ENCODE results near the gene C1orf210. TPM values are rescaled to one million over a fixed set of nuclear protein-coding genes. Genes with fewer than 3 reads are reported as not detected.

The C1orf210 gene
- total RNA-seq, 1 experiment from 2014 or later, result not detected

DNA sequence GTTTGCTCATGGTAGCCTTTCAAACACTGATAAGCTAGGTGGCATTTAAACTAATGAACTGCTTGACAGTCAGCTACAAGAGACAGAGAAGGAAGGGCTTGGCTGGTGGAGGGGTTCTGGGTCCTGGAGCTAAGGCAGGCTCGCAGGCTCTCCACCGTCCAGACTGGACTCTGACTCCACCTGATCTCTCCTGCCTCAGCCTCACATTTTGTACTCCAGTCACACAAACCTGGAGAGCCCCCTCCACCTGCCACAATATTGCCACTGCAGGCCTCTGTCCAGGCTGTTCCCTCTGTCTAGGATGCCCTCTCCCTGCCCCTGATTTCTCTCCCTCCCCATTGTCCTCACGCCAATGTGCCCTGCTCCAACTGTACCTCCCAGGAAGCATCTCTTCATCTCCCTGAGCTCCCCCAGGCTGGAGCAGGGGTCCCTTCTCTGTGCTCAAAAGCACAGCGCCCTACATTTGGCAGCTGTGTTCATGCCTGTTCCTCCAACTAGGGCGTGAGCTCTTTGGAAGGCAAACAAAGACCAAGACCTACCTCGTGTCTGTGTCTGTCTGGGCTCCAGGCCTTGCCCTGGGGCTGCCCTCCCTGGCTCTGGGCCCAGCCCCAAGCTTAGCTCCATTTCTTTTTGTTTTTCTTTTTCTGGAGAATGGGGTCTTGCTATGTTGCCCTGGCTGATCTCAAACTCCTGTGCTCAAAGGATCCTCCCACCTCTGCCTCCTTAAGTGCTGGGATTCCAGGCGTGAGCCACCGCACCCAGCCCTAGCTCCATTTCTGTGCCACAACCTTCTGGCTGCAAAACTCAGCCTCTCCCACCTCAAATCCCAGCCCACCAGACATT lies 18.3 kb upstream of the C1orf210 start:
- Histone ChIP-seq H3K27me3 (no peaks in the 10 kb centered on the region), H3K36me3 (no peaks in the 10 kb centered on the region), H3K4me3 (no peak overlapping the region), H3K9me3 (no peaks in the 10 kb centered on the region)
- no peak for DNase-seq

DNA sequence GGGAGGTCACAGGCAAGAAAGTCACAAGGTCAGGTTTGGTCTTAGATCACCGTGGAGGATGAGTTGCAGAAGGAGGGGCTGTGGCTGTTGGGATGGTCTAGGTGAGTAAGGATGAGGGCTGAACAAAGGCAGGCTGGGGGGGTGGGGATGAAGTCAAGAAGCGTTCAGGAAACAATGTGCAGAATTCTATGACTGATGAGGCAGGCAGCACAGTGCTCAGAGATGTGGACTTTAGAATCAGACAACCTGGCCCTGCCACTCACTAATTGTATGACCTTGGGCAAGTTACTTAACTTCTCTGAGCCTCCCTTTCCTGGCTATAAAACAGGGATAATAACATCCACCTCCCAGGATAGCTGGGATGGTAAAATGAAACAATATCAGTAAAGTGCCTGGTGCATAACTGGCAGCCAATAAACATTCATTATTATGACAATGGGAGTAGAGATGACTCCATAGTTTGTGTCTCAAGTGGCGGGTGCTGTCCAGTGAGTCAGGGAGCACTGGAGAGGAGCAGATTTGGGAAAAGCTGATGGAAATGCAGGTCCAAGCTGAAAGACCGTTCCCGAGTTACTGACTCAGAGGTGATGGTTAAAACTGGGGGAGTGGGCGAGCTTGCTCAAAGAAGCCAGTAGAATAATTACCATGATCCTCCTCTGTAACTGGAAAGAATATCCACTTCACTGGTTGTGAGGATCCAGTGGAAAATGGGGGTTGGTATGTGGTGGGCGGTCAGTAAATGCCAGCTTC lies 17.5 kb upstream of the C1orf210 start:
- DNase-seq, result peak; percentile 23

DNA sequence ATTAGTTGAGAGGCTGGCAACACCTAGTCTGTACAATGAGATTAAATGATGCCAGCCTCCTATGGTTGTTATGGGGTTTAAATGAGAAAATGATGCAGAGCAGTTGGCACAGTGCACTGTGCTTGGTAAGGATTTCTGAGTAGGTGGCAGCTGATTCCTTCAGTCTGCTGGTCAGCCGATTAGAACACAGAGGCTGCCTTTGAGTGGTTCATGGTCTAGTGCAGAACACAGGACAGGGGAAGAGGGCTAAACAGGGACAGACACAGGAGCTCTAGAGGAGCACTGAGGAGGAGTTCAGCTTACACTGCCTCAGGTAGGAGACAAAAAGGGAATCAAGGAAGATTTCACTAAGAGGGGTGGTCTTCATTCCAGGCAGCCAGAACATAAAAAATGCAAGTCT lies 16.8 kb upstream of the C1orf210 start:
- no peak for DNase-seq
- no peaks in the 10 kb centered on the region for H3K9me3 ChIP-seq
- H3K27me3 ChIP-seq, result no peaks in the 10 kb centered on the region
- H3K36me3 ChIP-seq, result no peaks in the 10 kb centered on the region
- no peak overlapping the region for H3K4me3 ChIP-seq

More for the DNA sequence above, 17.5 kb upstream of the C1orf210 start:
- no peaks in the 10 kb centered on the region for H3K27me3 ChIP-seq
- H3K36me3 ChIP-seq, result no peaks in the 10 kb centered on the region
- no peak overlapping the region for H3K4me3 ChIP-seq
- no peaks in the 10 kb centered on the region for H3K9me3 ChIP-seq

DNA sequence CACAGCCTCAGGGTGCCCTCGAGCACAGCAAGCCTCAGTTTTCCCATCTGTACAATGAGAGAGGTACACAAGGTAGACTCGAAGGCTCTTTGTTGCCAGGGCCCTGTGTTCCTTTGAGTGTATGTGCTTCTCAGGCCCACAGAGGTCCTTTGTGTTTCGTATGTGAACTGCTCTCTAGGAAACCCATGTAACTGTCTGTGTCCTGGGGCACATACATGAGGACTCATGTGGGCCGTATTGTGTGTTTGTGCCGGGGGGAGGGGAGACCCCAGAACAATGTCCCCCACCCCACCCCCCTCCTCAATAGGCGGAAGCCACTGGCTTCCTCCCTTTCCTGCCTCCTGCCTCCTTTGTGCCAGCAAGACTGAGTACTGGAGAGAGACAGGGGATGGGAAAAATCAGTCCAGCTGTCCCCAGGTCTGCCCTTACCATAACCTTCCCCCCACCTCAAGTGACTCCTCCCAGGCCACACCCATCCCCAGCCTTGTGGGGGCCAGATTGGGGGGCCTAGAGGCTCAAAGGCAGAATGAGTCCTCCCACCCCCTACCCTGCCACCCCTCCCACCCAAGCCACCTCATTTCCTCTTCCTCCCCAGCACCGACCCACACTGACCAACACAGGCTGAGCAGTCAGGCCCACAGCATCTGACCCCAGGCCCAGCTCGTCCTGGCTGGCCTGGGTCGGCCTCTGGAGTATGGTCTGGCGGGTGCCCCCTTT lies 15.2 kb upstream of the C1orf210 start, which contains the start of gene TIE1:
TIE1 (plus strand) TSS at position 605 of the 717 bp plus-strand sequence; CDS start at position 695, 90 bp downstream.
- Histone ChIP-seq H3K27me3 (no peaks in the 10 kb centered on the region), H3K36me3 (no peaks in the 10 kb centered on the region), H3K9me3 (no peaks in the 10 kb centered on the region), H3K4me3 (no peak within 1 kb of the TSS)
- no peak for DNase-seq

DNA sequence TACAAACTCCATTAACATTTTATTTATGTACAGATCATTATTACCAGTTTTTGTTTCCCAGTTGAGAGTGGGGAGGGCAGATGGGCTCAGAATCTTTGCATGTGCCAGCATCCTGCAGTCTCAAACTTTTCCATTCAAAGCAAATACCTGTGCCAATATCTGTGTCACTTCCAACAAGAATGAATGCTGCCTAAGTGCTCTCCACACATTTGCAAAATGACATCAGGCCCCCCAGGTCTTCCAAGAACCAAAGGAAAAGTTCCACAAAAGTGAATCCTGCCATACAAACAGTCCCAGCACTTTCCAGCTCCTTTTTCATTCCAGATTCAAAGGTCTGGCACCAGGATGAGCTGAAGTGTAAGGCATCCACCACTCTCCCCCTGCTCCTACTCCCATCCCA lies 13.7 kb upstream of the C1orf210 start:
- H3K9me3 ChIP-seq, result no peaks in the 10 kb centered on the region

DNA sequence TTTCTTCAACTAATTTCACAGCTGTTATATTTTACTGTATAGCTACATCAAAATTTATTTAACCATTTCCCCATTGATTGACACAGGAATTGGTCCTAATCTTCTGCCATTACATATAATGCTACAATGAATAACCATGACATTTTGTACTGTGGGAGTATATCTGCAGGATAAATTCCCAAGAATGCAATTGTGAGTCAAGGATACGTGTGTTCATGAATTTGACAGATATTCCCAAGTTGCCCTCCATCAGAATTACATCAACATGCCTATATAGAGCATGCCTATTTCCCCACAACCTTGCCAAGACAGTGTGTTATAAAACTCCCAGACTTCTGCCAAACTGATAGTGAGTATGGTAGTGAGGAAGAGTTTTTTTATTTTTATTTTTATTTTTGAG lies 12.7 kb upstream of the C1orf210 start:
- DNase-seq, result no peak
- H3K9me3 ChIP-seq, result no peaks in the 10 kb centered on the region
- H3K4me3 ChIP-seq, result no peak overlapping the region
- no peaks in the 10 kb centered on the region for H3K27me3 ChIP-seq
- H3K36me3 ChIP-seq, result no peaks in the 10 kb centered on the region

More for the DNA sequence above, 13.7 kb upstream of the C1orf210 start:
- Histone ChIP-seq H3K27me3 (no peaks in the 10 kb centered on the region), H3K4me3 (no peak overlapping the region), H3K36me3 (no peaks in the 10 kb centered on the region)
- no peak for DNase-seq

DNA sequence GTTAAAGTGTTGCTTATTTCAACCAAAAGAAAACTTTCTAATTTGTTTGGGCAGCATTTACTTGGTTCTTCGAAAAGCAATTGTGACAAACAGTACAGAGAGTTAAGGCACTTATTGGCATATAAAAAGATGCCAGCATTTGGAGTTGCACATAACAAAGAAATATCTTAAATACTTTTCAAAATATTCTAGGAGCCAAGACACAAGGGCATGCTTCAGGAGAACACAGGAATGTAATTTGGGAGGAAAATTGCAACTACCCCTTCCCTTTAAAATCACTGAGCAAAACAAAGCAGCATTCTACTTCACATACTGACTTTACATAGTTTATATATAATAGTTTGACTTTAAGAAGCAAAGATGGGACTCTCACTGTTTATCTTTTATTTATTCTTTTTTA lies 10.8 kb upstream of the C1orf210 start:
- no peaks in the 10 kb centered on the region for H3K36me3 ChIP-seq
- DNase-seq, result no peak
- no peak overlapping the region for H3K4me3 ChIP-seq
- H3K9me3 ChIP-seq, result no peaks in the 10 kb centered on the region
- H3K27me3 ChIP-seq, result no peaks in the 10 kb centered on the region

DNA sequence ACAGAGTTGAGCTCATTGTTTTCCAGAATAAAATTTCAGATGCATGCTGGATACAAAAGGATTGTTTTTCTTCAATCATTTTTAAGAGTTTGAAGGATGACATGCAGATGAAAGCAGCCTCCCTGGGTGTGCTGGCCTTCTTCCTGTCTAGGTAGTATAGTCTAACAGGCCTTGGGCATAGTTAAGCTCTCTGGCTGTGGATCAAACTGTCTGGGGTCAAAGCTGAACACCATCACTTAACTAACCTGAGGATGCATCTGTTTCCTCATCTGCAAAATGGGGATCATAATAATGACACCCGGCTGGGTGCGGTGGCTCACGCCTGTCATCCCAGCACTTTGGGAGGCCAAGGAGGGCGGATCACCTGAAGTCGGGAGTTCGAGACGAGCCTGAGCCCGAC lies 9.4 kb upstream of the C1orf210 start:
- Histone ChIP-seq H3K4me3 (no peak overlapping the region), H3K36me3 (no peaks in the 10 kb centered on the region)
- no peak for DNase-seq

DNA sequence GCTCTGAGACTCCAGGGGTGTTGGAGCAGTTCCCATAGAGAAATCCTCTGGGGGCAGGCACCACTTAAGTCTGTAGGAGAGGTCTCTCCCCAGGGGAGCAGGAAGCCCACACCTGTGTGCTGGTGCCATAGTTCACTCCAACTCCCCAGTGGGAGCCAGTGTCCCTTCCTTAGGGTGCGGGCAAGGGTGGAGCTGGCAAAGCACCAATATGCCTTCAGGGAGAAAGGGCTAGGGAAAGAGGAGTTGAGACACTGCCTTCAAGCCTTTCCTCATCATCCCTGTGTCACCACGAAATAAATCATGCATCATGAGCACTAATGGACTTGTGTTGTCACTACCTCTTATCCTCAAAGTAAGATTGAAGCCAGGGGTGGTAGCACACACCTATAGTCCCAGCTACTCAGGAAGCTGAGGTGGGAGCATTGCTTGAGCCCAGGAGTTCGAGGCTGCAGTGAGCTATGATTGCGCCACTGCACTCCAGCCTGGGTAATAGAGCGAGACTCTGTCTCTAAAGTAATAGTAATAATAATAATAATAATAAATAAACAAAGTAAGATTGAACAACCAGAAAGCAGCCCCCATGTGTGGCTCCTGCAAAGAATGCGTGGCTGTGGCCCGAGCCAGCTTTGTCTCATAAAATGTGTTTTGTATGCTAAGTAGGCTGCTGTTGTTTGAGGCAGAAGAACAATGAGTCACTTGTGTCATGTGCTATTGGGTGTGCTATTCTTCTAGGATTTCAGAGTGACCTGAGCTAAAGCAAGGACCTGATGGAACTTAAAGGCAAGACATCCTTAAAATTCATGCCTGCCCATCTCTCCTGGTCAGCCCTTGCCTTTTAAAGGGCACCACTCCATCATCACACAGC lies 8.7 kb upstream of the C1orf210 start:
- H3K27me3 ChIP-seq, result no peaks in the 10 kb centered on the region
- no peak overlapping the region for H3K4me3 ChIP-seq
- no peaks in the 10 kb centered on the region for H3K36me3 ChIP-seq
- H3K9me3 ChIP-seq, result no peaks in the 10 kb centered on the region
- DNase-seq, result no peak

More for the DNA sequence above, 9.4 kb upstream of the C1orf210 start:
- Histone ChIP-seq H3K27me3 (no peaks in the 10 kb centered on the region), H3K9me3 (no peaks in the 10 kb centered on the region)

DNA sequence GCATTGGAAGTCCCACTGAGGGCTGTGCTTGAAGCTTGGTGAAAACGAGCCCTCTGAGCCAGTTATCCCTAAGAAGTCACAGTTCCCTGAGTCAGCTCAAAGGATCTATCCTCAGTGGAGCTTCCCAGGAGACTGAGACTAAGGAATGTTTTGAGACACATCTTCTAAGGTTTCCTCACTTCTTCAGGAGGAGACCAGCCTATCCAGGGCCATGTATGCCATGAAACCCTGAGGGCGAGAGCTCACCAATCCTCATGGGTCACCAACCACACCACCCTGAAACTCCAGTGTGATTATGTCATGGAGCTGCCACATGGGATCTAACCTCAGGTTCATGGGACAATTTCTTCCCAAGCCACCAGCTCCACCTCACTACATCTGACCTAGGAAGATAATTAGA lies 7.8 kb upstream of the C1orf210 start:
- Histone ChIP-seq H3K4me3 (no peak overlapping the region), H3K9me3 (no peaks in the 10 kb centered on the region), H3K27me3 (no peaks in the 10 kb centered on the region; the same call in 1 of the 2 replicates), H3K36me3 (no peaks in the 10 kb centered on the region)
- DNase-seq, result no peak

DNA sequence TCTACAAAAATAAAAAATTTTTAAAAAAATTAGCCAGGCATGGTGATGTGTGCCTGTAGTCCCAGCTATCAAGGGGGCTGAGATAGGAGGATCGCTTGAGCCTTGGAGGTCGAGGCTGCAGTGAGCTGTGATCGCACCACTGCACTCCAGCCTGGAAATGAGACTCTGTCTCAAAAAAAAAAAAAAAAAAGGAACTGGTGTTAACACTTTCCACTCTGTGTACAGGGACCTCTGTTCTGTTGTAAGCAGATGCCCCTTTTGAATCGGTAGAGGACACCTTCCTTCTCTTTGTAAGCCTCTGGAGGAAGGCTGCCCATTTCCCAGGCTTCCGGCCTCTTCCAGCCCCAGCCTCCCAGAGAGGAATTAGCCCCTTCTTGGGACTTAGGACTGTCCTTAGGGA lies 7.3 kb upstream of the C1orf210 start:
- H3K36me3 ChIP-seq, result no peaks in the 10 kb centered on the region
- H3K27me3 ChIP-seq, result no peaks in the 10 kb centered on the region; the same call in 1 of the 2 replicates
- no peak overlapping the region for H3K4me3 ChIP-seq
- DNase-seq, result no peak
- no peaks in the 10 kb centered on the region for H3K9me3 ChIP-seq

DNA sequence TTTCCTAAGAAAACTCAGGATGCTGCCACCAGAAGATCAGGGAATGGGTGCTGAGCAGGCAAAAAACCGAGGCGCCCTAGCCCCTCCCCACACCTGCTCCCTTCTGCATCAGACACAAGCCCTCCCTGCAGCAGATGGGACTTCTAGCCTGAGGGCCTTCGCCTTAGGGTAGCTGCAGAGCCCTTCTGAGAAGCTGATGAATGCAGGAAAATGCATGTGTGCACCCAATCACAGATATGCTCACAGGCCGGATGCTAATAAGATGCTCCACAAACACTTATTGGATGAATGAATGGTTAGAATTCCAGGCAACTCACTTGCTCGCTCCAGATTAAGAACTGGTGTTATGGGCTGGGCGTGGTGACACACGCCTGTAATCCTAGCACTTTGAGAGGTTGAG lies 6.8 kb upstream of the C1orf210 start:
- no peaks in the 10 kb centered on the region for H3K36me3 ChIP-seq

DNA sequence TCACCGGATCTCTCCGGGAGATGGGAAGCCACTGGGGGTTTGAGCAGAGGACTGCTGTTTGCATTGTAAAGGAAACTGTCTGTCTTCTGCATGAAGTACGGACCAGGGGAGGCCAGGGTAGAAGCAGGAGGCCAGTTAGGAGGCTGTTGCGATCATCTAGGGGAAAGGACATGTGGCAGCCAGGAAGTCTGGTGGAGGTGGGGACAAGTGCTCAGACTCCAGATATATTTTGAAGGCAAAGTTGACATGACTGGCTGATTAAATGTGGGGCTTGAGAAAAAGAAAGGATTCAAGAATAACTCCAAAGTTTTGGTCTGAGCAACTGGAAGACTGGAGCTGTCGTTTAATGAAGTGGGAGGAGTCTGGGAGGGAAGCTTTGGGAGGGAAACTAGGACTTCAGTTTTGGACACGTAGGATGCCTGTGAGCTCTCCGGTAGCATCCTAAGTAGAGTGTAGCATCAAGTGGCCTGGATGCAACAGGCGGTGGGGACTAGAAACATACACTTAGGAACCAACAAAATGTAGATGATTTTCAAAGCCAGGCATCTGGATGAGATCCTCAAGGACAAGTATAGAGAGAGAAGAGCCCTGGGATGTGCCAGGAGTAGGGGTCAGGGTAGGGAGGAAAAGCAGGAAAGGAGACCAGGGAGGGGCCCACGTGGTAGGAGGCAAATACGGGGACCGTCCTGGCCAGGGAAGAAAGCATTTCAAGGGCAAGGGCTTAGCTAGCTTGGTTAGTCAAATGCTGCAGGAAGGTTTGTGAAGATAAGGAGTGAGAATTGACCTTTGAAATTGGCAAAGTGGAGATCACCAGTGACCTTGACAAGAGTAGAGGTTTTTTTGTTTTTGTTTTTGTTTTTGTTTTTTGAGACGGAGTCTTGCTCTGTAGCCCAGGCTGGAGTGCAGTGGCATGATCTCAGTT lies 3.7 kb upstream of the C1orf210 start:
- Histone ChIP-seq H3K27me3 (no peaks in the 10 kb centered on the region; the same call in 1 of the 2 replicates), H3K4me3 (no peak overlapping the region), H3K36me3 (no peaks in the 10 kb centered on the region), H3K9me3 (no peaks in the 10 kb centered on the region)
- DNase-seq, result no peak

More for the DNA sequence above, 6.8 kb upstream of the C1orf210 start:
- no peaks in the 10 kb centered on the region for H3K9me3 ChIP-seq
- no peak for DNase-seq
- H3K27me3 ChIP-seq, result no peaks in the 10 kb centered on the region; the same call in 1 of the 2 replicates
- H3K4me3 ChIP-seq, result no peak overlapping the region

DNA sequence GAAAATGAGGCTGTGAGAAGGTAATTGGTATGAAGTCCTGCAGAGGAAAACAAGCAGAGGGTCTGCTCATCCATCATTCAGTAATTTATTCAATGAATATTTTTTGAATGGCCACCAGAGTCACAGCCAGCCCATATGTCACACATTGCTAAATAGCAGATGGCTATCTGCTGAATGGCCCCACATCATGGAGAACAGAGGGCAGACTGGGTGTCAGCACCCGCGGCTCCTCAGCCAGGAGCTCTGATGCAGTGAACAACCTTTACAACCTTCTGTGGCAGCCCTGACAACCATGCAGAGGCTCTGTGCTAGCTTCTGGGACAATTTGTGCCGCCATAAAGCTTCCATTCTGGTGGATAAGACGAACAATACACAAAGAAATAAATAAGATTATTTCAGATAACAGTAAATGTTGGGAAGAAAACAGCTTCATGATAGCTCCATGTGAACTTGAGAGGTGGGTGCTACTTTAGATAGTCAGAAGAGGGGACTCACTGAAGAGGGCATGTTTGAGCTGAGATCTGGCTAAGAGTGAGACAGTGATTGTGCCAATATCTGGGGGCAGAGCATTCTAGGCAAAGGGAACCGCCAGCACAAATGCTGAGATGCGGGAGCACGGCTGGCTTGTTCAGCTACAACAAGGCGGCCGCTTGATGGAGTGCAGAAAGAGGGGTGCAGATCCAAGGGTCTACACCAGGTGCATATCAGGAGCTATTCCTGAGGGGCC lies 2.8 kb upstream of the C1orf210 start:
- DNase-seq, result no peak
- Histone ChIP-seq H3K4me3 (no peak overlapping the region), H3K36me3 (no peaks in the 10 kb centered on the region), H3K27me3 (no peaks in the 10 kb centered on the region; the same call in 1 of the 2 replicates), H3K9me3 (no peaks in the 10 kb centered on the region)

DNA sequence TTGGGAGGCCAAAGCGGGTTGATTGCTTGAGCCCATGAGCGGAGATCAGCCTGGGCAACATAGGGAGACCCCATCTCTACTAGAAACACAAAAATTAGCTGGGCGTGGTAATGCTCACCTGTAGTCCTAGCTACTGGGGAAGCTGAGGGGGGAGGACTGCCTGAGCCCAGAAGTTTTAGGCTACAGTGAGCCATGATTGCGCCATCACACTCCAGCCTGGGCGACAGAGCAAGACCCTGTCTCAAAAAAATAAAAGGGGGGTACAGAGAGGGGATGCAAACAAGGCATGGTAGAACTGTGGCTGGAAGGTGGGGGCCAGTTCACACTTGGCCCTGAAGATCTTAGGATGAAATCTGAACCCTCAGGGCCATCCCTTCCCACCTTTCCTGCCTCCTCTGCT lies 1.2 kb upstream of the C1orf210 start:
- no peak overlapping the region for H3K4me3 ChIP-seq
- no peaks in the 10 kb centered on the region for H3K36me3 ChIP-seq
- H3K27me3 ChIP-seq, result no peaks in the 10 kb centered on the region; the same call in 1 of the 2 replicates
- DNase-seq, result no peak
- H3K9me3 ChIP-seq, result no peaks in the 10 kb centered on the region
